Forelimb muscle (tissue), 1 donor: ENCODE data around the gene TMEM165. TPM values are rescaled to one million over a fixed set of nuclear protein-coding genes. Genes with fewer than 3 reads are reported as not detected.
A peak's percentile ranks its signal among the peaks of the same experiment; 100 is the strongest.

Experiments
- DNase-seq: peaks from one replicate; pipeline ENCODE4 v3.0.0-alpha.2; 2013; ENCODE audit warnings: low read depth
- polyA plus RNA-seq: library from polyadenylated mRNA; unstranded; fragments of 120-200 nt; gene quantifications from one replicate; pipeline ENCODE4 v1.2.1, GENCODE V29; 2013; ENCODE audit not compliant: insufficient read length

The TMEM165 gene
- polyA plus RNA-seq, 1 donor, result 40.0 TPM

GRCh38 chr4:55406545-55406944 lies 10.8 kb downstream of the TMEM165 start:
- DNase-seq, result no peak

GRCh38 chr4:55407119-55407518 lies 11.4 kb downstream of the TMEM165 start:
- DNase-seq, result no peak

GRCh38 chr4:55407764-55408163 lies 12.0 kb downstream of the TMEM165 start:
- no peak for DNase-seq

- no peak for DNase-seq
These were observed 13.9 kb downstream of the TMEM165 start for GRCh38 chr4:55409468-55410171.

- DNase-seq, result no peak
These were observed 14.7 kb downstream of the TMEM165 start for GRCh38 chr4:55410431-55410830.

- no peak for DNase-seq
These were observed 15.9 kb downstream of the TMEM165 start for GRCh38 chr4:55411621-55412020.

GRCh38 chr4:55416176-55416575 lies 20.4 kb downstream of the TMEM165 start:
- DNase-seq, result no peak

- no peak for DNase-seq
These were observed 29.0 kb downstream of the TMEM165 start for GRCh38 chr4:55424791-55425190.

GRCh38 chr4:55431710-55432336 lies 36.1 kb downstream of the TMEM165 start:
- DNase-seq, result no peak

GRCh38 chr4:55435141-55435841 lies 39.5 kb downstream of the TMEM165 start:
- DNase-seq, result no peak

- no peak for DNase-seq
These were observed 41.6 kb downstream of the TMEM165 start for GRCh38 chr4:55437356-55437796.

GRCh38 chr4:55437823-55438222 lies 42.1 kb downstream of the TMEM165 start:
- no peak for DNase-seq

GRCh38 chr4:55438314-55438713 lies 42.6 kb downstream of the TMEM165 start:
- DNase-seq, result no peak

- no peak for DNase-seq
These were observed 43.3 kb downstream of the TMEM165 start for GRCh38 chr4:55439023-55439422.

- DNase-seq, result no peak
These were observed 45.0 kb downstream of the TMEM165 start for GRCh38 chr4:55440786-55441185.

GRCh38 chr4:55442541-55442940 lies 46.8 kb downstream of the TMEM165 start:
- DNase-seq, result no peak

- DNase-seq, result no peak
These were observed 49.1 kb downstream of the TMEM165 start for GRCh38 chr4:55444827-55445226.

- DNase-seq, result no peak
These were observed 50.3 kb downstream of the TMEM165 start for GRCh38 chr4:55445921-55446577.

- DNase-seq, result no peak
These were observed 50.8 kb downstream of the TMEM165 start for GRCh38 chr4:55446578-55446922.

- no peak for DNase-seq
These were observed 51.5 kb downstream of the TMEM165 start for GRCh38 chr4:55447108-55447708.

GRCh38 chr4:55447831-55448230 lies 52.1 kb downstream of the TMEM165 start:
- peak; percentile 22 for DNase-seq

- DNase-seq, result no peak
These were observed 54.8 kb downstream of the TMEM165 start for GRCh38 chr4:55450566-55450965.
